H1 (cell line): Measurements from ENCODE around the gene EXT2. TPM values are rescaled to one million over a fixed set of nuclear protein-coding genes. Genes with fewer than 3 reads are reported as not detected.

Experiments
- CTBP2 ChIP-seq: IDR thresholded peaks from 2 replicates; pipeline ENCODE4 v1.7.0; 2011; ENCODE audit warnings: borderline replicate concordance, mild to moderate bottlenecking, moderate library complexity, mixed read lengths, low read length; ENCODE audit not compliant: insufficient read depth, insufficient read length
- RAD21 ChIP-seq, 2 experiments: IDR thresholded peaks in 1 of 2; conservative IDR thresholded peaks in 1 of 2; 2 replicates each; pipeline ENCODE4 v1.6.1; 2011; ENCODE audit warnings: low read depth in 2 of 2, low read length in 2 of 2, improper control_type of control experiment in 1 of 2, inconsistent platforms in 1 of 2, mild to moderate bottlenecking in 1 of 2, moderate library complexity in 1 of 2
- SP1 ChIP-seq: IDR thresholded peaks from 2 replicates; pipeline ENCODE4 v1.6.1; 2011; ENCODE audit warnings: low read depth, low read length
- SP2 ChIP-seq: IDR thresholded peaks from 2 replicates; pipeline ENCODE4 v1.6.1; 2012; ENCODE audit warnings: mild to moderate bottlenecking, low read length, inconsistent platforms
- polyA plus RNA-seq, 7 experiments: library from polyadenylated mRNA; depleted of rRNA in 3 of 7; stranded (reverse) in 5 of 7; unstranded in 2 of 7; fragments of >200 nt in 5 of 7; fragments of 200-250 nt in 2 of 7; gene quantifications; 1 replicate in 5 of 7; 2 replicates in 1 of 7; 4 replicates in 1 of 7; pipeline versions ENCODE4 v1.2.1 to v1.2.3, GENCODE V29; 2011 to 2013; ENCODE audit warnings: missing spikeins in 2 of 7, mixed read lengths in 2 of 7
- total RNA-seq: library from RNA; stranded (reverse); fragmentation: NEBNext Ultra II Directional; extraction: Animal tissue kit (Norgen Biotek cat#: 25700); gene quantifications from 2 replicates; pipeline ENCODE4 v1.2.1, GENCODE V29; 2021

EXT2 gene
- total and polyA plus RNA-seq, 2 of the 8 experiments (the other 6 are each of a cell fraction or from before 2014, with no cell fraction given): 29.8 to 42.8 TPM

DNA sequence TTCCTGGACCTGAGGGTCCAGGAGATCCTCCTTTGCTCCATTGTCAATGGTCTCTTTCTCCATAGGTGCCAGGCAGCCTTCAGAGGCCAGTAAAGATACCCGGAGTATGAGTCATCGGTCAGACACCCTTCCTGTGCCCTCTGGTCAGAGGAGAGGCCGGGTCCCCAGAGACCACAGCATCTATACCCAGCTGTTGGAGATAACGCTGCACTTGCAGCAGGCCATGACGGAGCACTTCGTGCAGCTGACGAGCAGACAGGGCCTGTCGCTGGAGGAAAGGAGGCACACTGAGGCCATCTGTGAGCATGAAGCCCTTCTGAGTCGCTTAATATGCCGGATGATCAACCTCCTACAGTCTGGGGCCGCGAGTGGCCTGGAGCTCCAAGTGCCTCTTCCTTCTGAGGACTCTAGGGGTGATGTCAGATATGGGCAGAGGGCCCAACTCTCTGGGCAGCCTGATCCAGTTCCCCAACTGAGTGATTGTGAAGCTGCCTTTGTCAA, 47.5 kb upstream of the EXT2 start, which contains the start of gene ACCSL (continued):
- TF ChIP-seq SP2 (no peak), RAD21 (IDR thresholded peaks at IDR 0.05 in 1 of 2, conservative IDR thresholded peaks at IDR 0.05 in 1 of 2; ENCODE audit: low read depth in 2 of 2, low read length in 2 of 2) (no peak), SP1 (no peak), CTBP2 (no peak)
- TF ChIP-seq, all 59 proteins: peak for 0
